ENCODE data around the gene DAZAP1. TPM values are rescaled to one million over a fixed set of nuclear protein-coding genes. Genes with fewer than 3 reads are reported as not detected.

Gene DAZAP1
- total and polyA plus RNA-seq, 8 donors, result 35.3 to 67.4 (median 55.1) TPM

DNA sequence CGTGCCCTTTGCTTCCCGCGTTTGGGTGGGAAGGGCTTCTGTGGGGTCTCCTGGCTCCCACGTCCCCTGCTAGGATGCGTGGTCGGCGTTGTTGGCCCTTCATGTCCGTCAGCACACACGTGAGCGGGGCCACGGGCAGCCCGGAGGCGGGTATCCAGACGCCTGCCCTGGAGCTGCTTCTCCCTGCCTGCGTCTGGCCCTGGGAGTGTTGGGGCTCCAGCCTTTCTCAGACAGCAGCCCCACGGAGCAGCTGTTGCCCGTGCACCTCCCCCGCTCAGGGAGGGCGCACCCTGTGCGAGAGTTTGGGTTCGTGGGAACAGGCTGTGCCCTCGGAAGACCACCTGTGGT lies 14.5 kb downstream of the DAZAP1 start:
- 90 to 92% methylated on average over 22 of the region's 22 CpGs for WGBS, 2 donors
- no peak overlapping the region for H3K27ac ChIP-seq

GRCh38 chr19:1422360-1422759 lies 15.0 kb downstream of the DAZAP1 start:
- Histone ChIP-seq H3K27ac (no peak overlapping the region), H3K9me3 (no peaks in the 10 kb centered on the region), H3K36me3 (peaks cover 0 to 45% (median 45%) of the 10 kb centered on the region in 3 donors), H3K4me1 (peaks cover 8 to 12% (median 10%) of the 10 kb centered on the region in 3 donors), H3K27me3 (no peaks in the 10 kb centered on the region), H3K4me3 (no peak overlapping the region)
- ATAC-seq, result no peak
- intact Hi-C loops (cut with DNase I), result no loop called here
- FAIRE-seq, result no peak
- TF ChIP-seq, protein P1, sequence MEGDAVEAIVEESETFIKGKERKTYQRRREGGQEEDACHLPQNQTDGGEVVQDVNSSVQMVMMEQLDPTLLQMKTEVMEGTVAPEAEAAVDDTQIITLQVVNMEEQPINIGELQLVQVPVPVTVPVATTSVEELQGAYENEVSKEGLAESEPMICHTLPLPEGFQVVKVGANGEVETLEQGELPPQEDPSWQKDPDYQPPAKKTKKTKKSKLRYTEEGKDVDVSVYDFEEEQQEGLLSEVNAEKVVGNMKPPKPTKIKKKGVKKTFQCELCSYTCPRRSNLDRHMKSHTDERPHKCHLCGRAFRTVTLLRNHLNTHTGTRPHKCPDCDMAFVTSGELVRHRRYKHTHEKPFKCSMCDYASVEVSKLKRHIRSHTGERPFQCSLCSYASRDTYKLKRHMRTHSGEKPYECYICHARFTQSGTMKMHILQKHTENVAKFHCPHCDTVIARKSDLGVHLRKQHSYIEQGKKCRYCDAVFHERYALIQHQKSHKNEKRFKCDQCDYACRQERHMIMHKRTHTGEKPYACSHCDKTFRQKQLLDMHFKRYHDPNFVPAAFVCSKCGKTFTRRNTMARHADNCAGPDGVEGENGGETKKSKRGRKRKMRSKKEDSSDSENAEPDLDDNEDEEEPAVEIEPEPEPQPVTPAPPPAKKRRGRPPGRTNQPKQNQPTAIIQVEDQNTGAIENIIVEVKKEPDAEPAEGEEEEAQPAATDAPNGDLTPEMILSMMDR (IDR thresholded peaks at IDR 0.05), result no peak
- WGBS, 2 donors, result 78 to 79% methylated on average over 16 of the region's 16 CpGs
- no peak for DNase-seq

More for the DNA sequence above, 14.5 kb downstream of the DAZAP1 start:
- H3K36me3 ChIP-seq, result peaks cover 0 to 45% (median 45%) of the 10 kb centered on the region in 3 donors
- FAIRE-seq, result no peak
- TF ChIP-seq, protein P1 (IDR thresholded peaks at IDR 0.05), result no peak
- DNase-seq, result peak in 2 of 6 donors; percentile 39 to 52
- no peaks in the 10 kb centered on the region for H3K27me3 ChIP-seq
- intact Hi-C loops (cut with DNase I), result no loop called here
- no peaks in the 10 kb centered on the region for H3K9me3 ChIP-seq
- H3K4me3 ChIP-seq, result no peak overlapping the region
- H3K4me1 ChIP-seq, result peaks cover 13 to 17% (median 14%) of the 10 kb centered on the region in 3 donors
- ATAC-seq, result no peak

GRCh38 chr19:1422943-1423342 lies 15.6 kb downstream of the DAZAP1 start:
- TF ChIP-seq, protein P1 (IDR thresholded peaks at IDR 0.05), result no peak
- DNase-seq, result peak in 1 of 6 donors; percentile 32
- Histone ChIP-seq H3K27me3 (no peaks in the 10 kb centered on the region), H3K4me1 (peaks cover 4 to 8% (median 6%) of the 10 kb centered on the region in 3 donors), H3K9me3 (no peaks in the 10 kb centered on the region), H3K36me3 (peaks cover 0 to 45% (median 45%) of the 10 kb centered on the region in 3 donors), H3K27ac (no peak overlapping the region), H3K4me3 (no peak overlapping the region)
- WGBS, 2 donors, result 94% methylated on average over 24 of the region's 24 CpGs
- ATAC-seq, result no peak
- FAIRE-seq, result no peak
- intact Hi-C loops (cut with DNase I), result no loop called here

DNA sequence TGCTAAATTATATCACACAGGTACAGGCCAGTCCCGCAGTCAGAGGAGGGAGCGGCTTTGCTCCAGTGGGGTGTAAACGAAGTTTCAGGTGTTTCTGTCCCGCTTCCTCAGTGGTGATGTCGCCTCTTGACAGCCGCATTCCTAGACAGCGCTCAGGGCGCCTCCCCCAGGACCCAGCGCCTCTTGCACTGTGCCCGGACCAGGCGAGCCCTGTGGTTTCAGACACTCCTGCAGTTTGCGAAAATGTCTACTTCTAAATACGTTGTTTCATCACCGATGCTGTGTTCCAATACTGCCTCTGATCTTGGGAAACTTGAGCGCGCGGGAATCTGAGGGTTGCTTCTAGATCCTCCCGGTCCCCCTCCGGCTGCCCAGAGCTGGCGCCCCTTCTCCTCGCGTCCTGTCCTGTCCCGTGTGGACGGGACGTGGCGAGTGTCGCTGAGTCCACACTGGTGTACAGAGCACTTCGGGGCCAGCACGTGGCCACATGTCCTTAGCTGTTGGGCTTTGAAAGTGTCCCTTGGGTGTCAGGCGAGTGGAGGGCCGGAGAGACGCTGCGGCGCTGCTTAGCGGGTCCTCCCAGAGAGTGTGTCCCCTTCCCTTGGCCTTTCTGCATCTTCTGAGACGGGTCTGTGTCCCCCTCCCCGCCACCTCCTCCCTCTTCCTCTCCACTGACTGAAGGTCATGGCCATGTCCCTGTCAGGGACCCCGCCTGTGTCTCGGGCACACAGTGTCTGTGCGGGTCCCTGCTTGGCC lies 16.2 kb downstream of the DAZAP1 start:
- peak in 1 of 6 donors; percentile 36 for DNase-seq
- intact Hi-C loops (cut with DNase I), result no loop called here
- FAIRE-seq, result no peak
- TF ChIP-seq, protein P1 (IDR thresholded peaks at IDR 0.05), result no peak
- no peak overlapping the region for H3K27ac ChIP-seq
- H3K36me3 ChIP-seq, result peaks cover 0 to 47% (median 45%) of the 10 kb centered on the region in 3 donors
- peaks cover 0 to under 1% (median 0%) of the 10 kb centered on the region in 3 donors for H3K4me1 ChIP-seq
- H3K4me3 ChIP-seq, result no peak overlapping the region
- WGBS, 2 donors, result 92 to 94% methylated on average over 40 of the region's 40 CpGs
- H3K9me3 ChIP-seq, result no peaks in the 10 kb centered on the region
- no peak for ATAC-seq
- no peaks in the 10 kb centered on the region for H3K27me3 ChIP-seq

Measured in pancreas (tissue), 10 donors.